ENCODE data around the gene NPPA. TPM values are rescaled to one million over a fixed set of nuclear protein-coding genes. Genes with fewer than 3 reads are reported as not detected.

The NPPA gene
- total and polyA plus RNA-seq, 10 of the 15 experiments (the other 5 are each of a cell fraction or from before 2014, with no cell fraction given): 0.31 to 0.39 TPM; not detected in 8

- Histone ChIP-seq H3K4me3 (no peak overlapping the region), H3K27me3 (replicated peaks in 1 of 2; ENCODE audit: control insufficient read depth in 2 of 2, insufficient read depth in 2 of 2, low read length in 1 of 2) (peaks cover 5 to 12% of the 10 kb centered on the region in 2 experiments; a peak in 3 of 4 replicates), H3K4me1 (ENCODE audit: control insufficient read depth, insufficient read depth, low read length) (no peaks in the 10 kb centered on the region), H3K79me2 (ENCODE audit: control insufficient read depth, insufficient read depth, low read length) (no peaks in the 10 kb centered on the region), H2AFZ (ENCODE audit: control insufficient read depth, low read depth, low read length) (no peak overlapping the region), H4K20me1 (ENCODE audit: control insufficient read depth, insufficient read depth) (no peaks in the 10 kb centered on the region), H3K27ac (ENCODE audit: control insufficient read depth, insufficient read depth) (no peak overlapping the region), H3K4me2 (ENCODE audit: control insufficient read depth, insufficient read depth) (no peak overlapping the region), H3K9me3 (replicated peaks; ENCODE audit: control insufficient read depth, insufficient read depth, low read length) (no peaks in the 10 kb centered on the region), H3K9ac (ENCODE audit: control insufficient read depth, insufficient read depth, low read length) (no peak overlapping the region), H3K36me3 (ENCODE audit: control insufficient read depth in 2 of 2, insufficient read depth in 2 of 2, low read length in 1 of 2) (no peaks in the 10 kb centered on the region)
- in situ Hi-C loops (cut with MboI): no loop called here
- ChIA-PET POLR2A (no interaction called here), RAD21 (ENCODE audit: unreplicated experiment) (no interaction called here), SMC1A (ENCODE audit: uncharacterized antibody, unreplicated experiment) (no interaction called here), CTCF (no interaction called here)
- TF ChIP-seq, protein P1, sequence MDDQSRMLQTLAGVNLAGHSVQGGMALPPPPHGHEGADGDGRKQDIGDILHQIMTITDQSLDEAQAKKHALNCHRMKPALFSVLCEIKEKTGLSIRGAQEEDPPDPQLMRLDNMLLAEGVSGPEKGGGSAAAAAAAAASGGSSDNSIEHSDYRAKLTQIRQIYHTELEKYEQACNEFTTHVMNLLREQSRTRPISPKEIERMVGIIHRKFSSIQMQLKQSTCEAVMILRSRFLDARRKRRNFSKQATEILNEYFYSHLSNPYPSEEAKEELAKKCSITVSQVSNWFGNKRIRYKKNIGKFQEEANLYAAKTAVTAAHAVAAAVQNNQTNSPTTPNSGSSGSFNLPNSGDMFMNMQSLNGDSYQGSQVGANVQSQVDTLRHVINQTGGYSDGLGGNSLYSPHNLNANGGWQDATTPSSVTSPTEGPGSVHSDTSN (IDR thresholded peaks at IDR 0.05; ENCODE audit: insufficient replicate concordance, low read depth, low read length): no peak
- TF ChIP-seq SIX5 (IDR thresholded peaks at IDR 0.05; ENCODE audit: low read depth, low read length, severe bottlenecking) (no peak), TCF12 (IDR thresholded peaks at IDR 0.05; ENCODE audit: low read depth, low read length) (no peak), ATF7 (IDR thresholded peaks at IDR 0.05; ENCODE audit: low read depth) (no peak), STAT3 (IDR thresholded peaks at IDR 0.05; ENCODE audit: low read depth, low read length) (no peak), ASH2L (IDR thresholded peaks at IDR 0.05; ENCODE audit: borderline replicate concordance, low read depth) (no peak), MTA2 (IDR thresholded peaks at IDR 0.05; ENCODE audit: low read depth) (no peak)
- 0% methylated on average over 1 of the region's 2 CpGs for WGBS (ENCODE audit: insufficient coverage, insufficient replicate concordance, low lambda C conversion rate, missing lambda C conversion rate)
- BruUV-seq (replicated peaks): no TSS peak
- intact Hi-C loops (cut with micrococcal nuclease; ENCODE audit: unreplicated experiment): no loop called here
- FAIRE-seq: no peak
- DNase-seq (ENCODE audit: low read depth, low spot score): no peak
- no peak for ATAC-seq
Observed at GRCh38 chr1:11860083-11860482, 12.5 kb upstream of the NPPA start.

Measured in GM12878 (cell line).